HG03342 (cell line): ENCODE results near the gene PRKCD.
"Not testable (repeated sequence)": the region's sequence is repeated elsewhere in the genome, so short reads cannot be mapped to it uniquely, and the experiment has no call there.

Source experiments
- ATAC-seq: cut with Tn5 transposase; IDR thresholded peaks from one replicate; pipeline ENCODE4 v1.9.1; 2021; ENCODE audit warnings: mild to moderate bottlenecking, moderate library complexity; ENCODE audit not compliant: unreplicated experiment

Gene PRKCD

GRCh38 chr3:53139906-53140846 is 20.8 kb upstream of the PRKCD start:
- ATAC-seq = no peak

- no peak for ATAC-seq
These were observed 19.9 kb upstream of the PRKCD start for GRCh38 chr3:53140847-53141845.

- ATAC-seq = no peak
These were observed 18.0 kb upstream of the PRKCD start for GRCh38 chr3:53142986-53143385.

- ATAC-seq = no peak
These were observed 16.6 kb upstream of the PRKCD start for GRCh38 chr3:53144446-53144845.

- no peak for ATAC-seq
These were observed 15.9 kb upstream of the PRKCD start for GRCh38 chr3:53144862-53145712.

GRCh38 chr3:53145713-53146080 is 15.3 kb upstream of the PRKCD start:
- no peak for ATAC-seq

- ATAC-seq = no peak
These were observed 14.6 kb upstream of the PRKCD start for GRCh38 chr3:53146319-53146891.

GRCh38 chr3:53147151-53147902 is 13.7 kb upstream of the PRKCD start:
- ATAC-seq = no peak

- ATAC-seq = no peak
These were observed 13.1 kb upstream of the PRKCD start for GRCh38 chr3:53147903-53148400.

- no peak for ATAC-seq
These were observed 11.9 kb upstream of the PRKCD start for GRCh38 chr3:53149006-53149690.

GRCh38 chr3:53149699-53150098 is 11.3 kb upstream of the PRKCD start:
- no peak for ATAC-seq

GRCh38 chr3:53150247-53151085 is 10.5 kb upstream of the PRKCD start:
- no peak for ATAC-seq

GRCh38 chr3:53151086-53151438 is 9.9 kb upstream of the PRKCD start:
- not testable (repeated sequence) for ATAC-seq

GRCh38 chr3:53151465-53151864 is 9.5 kb upstream of the PRKCD start:
- ATAC-seq = no peak

GRCh38 chr3:53151870-53152660 is 8.9 kb upstream of the PRKCD start:
- no peak for ATAC-seq

- no peak for ATAC-seq
These were observed 7.7 kb upstream of the PRKCD start for GRCh38 chr3:53153264-53153823.

GRCh38 chr3:53153980-53154379 is 7.0 kb upstream of the PRKCD start:
- no peak for ATAC-seq
